TTC549 (cell line): ENCODE data around the gene IQCN.

ENCODE experiments used
- FAIRE-seq: peaks from 2 replicates; lab custom pipeline; 2012; peaks lifted over from hg19 to GRCh38; lab: Jason Lieb, UNC

The IQCN gene

GRCh38 chr19:18264137-18264854, 10.0 kb downstream of the IQCN start:
- FAIRE-seq, result no peak

DNA sequence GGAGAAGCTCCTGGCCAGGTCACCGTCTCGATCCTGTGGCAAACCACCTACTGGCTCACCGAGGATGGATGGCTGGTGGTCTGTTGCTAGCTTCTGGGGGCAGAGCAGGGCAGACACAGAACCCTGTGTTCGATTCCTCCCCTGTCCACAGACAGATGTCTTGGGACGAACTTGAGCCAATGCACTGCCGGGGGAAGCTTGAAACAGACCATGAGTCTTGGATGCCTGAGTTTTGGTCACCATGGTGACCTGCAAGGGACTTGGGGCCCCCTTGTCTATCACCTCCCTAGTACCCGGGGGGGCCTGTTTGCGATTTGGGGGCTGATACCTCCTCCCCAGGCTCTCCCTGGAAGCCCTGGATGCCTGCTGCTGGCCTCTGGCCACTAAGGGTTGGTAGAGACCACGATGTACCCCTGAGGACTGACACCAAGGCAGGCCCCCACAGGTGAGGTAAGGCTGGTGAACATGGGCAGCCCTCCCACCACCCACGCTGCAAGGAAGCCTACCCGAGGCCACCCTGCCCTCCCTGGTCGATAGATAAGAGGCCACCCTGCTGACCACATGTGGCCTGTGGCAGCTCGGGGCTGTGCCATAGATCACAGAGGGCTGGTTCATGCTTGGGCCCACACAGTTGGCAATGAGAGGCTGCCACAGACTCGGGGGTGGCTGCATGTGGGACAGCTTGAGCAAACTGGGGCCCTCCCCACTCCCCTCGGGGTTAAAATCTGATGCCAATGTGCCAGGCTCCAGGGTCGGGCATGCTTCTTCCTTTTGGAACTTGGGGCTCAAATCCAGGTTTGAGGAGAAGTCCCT, 10.7 kb downstream of the IQCN start:
- FAIRE-seq, result no peak

GRCh38 chr19:18262917-18263316, 11.3 kb downstream of the IQCN start:
- FAIRE-seq, result no peak

- no peak for FAIRE-seq
Observed at GRCh38 chr19:18262144-18262543, 12.1 kb downstream of the IQCN start.

GRCh38 chr19:18261474-18261873, 12.8 kb downstream of the IQCN start:
- no peak for FAIRE-seq

DNA sequence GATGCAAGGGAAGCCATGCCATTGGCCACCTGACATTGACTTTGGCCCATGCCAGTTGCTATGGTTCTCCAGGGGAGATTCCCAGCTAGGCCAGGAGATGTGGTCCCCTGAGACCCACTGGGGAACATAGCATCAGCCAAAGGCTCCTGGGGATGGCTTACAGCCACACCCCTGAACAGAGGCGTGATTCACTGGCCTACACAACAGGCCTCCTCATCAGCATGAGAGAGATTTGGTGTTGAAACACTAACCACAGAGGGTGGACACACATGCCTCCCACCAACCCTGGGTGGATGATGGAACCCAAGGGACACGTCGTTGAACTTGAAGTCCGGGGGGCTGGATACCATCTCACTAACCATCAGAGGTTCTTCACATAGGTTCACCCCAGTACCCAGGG, 14.4 kb downstream of the IQCN start:
- FAIRE-seq, result no peak

- FAIRE-seq, result no peak
Observed at GRCh38 chr19:18257503-18258470, 16.5 kb downstream of the IQCN start.

- FAIRE-seq, result no peak
Observed at GRCh38 chr19:18254546-18255503, 19.4 kb downstream of the IQCN start.

DNA sequence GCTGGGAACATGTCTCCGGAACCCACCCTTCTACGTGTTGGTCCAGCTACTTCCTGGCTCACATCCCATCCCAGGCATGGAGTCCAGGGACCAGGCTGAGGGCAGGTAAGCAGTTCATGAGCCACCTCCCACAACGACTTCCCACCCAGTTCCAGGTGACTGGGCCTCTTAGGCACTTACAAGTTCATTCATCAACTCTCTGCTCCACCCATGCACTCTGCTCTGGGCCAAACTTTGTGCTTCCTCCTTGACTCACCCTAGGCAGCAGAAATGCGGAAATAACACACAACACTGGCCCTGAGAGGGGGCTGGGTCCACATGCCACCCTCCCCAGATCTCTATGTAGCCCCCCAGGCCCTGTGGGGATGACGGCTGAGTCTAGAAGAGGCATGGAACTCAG, 20.5 kb downstream of the IQCN start:
- no peak for FAIRE-seq

- FAIRE-seq, result no peak
Observed at GRCh38 chr19:18253130-18253529, 21.1 kb downstream of the IQCN start.

DNA sequence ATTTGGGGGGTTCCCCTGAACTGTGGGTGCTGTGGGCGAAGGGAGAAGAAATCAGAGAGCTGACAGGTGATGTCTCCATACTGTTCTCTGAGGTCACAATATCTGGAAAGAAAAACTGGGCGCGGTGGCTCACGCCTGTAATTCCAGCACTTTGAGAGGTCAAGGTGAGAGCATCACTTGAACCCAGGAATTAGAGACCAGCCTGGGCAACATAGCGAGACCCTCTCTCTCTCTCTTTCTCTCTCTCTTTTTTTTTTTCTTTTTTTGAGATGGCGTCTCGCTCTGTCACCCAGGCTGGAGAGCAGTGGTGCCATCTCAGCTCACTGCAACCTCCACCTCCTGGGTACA, 21.9 kb downstream of the IQCN start:
- FAIRE-seq, result no peak

DNA sequence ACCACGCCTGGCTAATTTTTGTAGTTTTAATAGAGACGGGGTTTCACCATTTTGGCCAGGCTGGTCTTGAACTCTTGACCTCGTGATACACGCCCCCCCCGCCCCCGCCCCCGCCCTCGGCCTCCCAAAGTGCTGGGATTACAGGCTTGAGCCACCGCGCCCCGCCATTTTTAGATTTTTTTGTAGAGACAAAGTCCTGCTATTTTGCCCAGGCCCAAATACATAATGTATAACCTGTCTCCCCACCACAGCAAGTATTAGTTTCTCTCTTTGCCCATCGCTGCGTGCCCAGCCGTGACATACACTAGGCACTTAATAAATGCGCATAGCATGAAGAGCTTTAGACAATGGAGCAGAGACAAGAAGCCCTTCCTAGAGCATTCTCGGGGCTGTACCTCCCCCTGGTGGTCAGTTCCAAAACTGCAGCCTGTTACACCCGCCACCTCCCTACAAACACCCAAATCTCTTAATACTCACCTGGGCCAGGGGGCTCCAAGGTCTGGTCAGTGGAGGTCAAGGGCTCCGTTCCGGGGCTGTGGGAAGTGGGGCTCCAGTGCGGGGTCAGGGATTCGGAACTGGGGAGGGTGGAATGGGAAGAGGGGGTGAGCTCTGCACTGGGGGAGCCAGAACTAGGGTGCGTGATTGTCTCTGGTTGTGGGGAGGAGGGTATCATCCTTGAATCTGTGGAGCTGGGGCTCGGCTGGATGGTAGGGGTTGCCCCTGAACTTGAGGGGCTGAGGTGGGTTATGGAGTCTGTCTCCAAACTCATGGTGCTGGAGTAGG, 22.5 kb downstream of the IQCN start:
- no peak for FAIRE-seq

GRCh38 chr19:18249834-18250233, 24.4 kb downstream of the IQCN start:
- no peak for FAIRE-seq

DNA sequence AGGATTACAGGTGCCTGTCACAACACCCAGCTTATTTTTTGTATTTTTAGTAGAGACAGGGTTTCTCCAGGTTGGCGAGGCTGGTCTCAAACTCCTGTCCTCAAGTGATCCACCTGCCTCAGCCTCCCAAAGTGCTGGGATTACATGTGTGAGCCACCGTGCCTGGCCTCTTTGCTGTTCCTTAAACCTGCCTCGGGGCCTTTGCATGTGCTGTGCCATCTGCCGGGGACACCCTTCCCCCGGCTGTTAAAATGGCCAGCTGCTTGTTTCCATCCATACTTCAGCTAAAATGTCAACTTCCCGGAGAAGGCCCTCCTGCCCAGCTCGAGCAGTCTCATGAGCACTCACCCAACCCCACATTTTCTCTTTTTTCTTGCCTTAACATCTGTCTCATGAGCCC, 29.0 kb downstream of the IQCN start:
- FAIRE-seq, result no peak

DNA sequence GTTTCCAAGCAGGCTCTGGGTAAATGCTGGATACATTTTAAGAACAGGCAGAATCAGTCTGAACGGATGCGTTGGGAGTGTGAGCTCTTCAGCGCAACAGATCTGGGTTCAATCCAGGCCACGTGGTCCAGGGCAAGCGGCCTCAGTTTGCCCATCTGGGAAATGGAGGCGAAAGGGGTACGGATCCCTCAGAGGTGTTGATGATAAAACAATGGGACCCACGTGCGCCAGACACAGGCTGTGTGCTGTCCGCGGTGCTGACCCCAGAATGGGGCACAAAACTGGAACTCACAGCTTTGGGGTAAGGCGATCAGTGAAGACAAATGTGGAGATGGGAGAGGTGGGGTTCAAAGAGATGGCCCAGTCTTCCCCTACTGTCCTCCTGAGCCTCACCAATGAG, 34.9 kb downstream of the IQCN start:
- no peak for FAIRE-seq

DNA sequence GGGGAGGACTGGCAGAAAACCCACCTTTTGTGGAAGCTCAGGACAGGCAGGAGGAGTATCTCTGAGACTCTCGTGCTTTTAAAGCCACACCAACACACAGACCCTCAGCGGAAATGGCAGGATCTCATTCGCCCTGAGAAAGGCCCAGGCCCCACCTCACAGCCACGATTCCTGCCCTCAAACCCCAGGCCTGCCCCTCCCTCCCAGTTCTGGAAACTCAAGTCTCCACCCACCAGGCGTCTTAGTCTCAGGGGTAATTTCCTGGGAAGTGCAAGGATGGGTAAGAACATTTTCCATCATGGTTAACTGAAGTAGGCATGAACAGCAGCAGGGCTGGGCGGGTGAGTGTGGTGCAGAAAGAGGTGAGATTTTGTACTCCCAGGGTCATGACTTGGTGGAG, 40.1 kb downstream of the IQCN start:
- FAIRE-seq, result no peak

- no peak for FAIRE-seq
Observed at GRCh38 chr19:18233224-18233825, 40.9 kb downstream of the IQCN start.

- no peak for FAIRE-seq
Observed at GRCh38 chr19:18232540-18233223, 41.6 kb downstream of the IQCN start.

- FAIRE-seq, result no peak
Observed at GRCh38 chr19:18231775-18232174, 42.5 kb downstream of the IQCN start.
